ENCODE data around the gene ZBTB7C. TPM values are rescaled to one million over a fixed set of nuclear protein-coding genes. Genes with fewer than 3 reads are reported as not detected.

ZBTB7C gene
- total and polyA plus RNA-seq, 9 of the 15 experiments (the other 6 are each of a cell fraction or from before 2014, with no cell fraction given), result not detected

- ChIA-PET CTCF (ENCODE audit: low intra/inter-chr PET ratio) (no interaction called here), POLR2A (interaction anchor here (0.8 kb wide), 1 partner anchor 15 kb away, joined by 3 read pairs; no protein-coding TSS in a partner anchor)
- Histone ChIP-seq H3K27ac (ENCODE audit: extremely low read depth, low read depth, low read length) (no peak overlapping the region), H3K4me1 (replicated peaks in 1 of 2; ENCODE audit: control insufficient read depth in 2 of 2, insufficient read depth in 2 of 2, low read length in 2 of 2) (peaks cover 4 to 8% of the 10 kb centered on the region in 2 experiments; a peak in 3 of 5 replicates), H4K20me1 (replicated peaks; ENCODE audit: control insufficient read depth, insufficient read depth, low read length) (no peaks in the 10 kb centered on the region), H3K27me3 (ENCODE audit: control insufficient read depth in 2 of 2, insufficient read depth in 2 of 2, low read length in 2 of 2) (peaks cover 0 to 15% of the 10 kb centered on the region in 2 experiments; a peak in 3 of 5 replicates), H3K36me3 (ENCODE audit: control insufficient read depth, insufficient read depth, low read length) (no peaks in the 10 kb centered on the region), H3K9me3 (replicated peaks; ENCODE audit: control insufficient read depth, insufficient read depth, low read depth, low read length) (no peaks in the 10 kb centered on the region), H3K79me2 (ENCODE audit: control insufficient read depth, insufficient read depth, low read length) (no peaks in the 10 kb centered on the region), H3K9me1 (ENCODE audit: control insufficient read depth, insufficient read depth, low read length) (no peaks in the 10 kb centered on the region), H3K4me2 (ENCODE audit: insufficient read depth, low read length) (no peak overlapping the region), H3K4me3 (no peak overlapping the region), H2AFZ (ENCODE audit: low read depth, low read length) (no peak overlapping the region), H3K9ac (ENCODE audit: insufficient read depth in 1 of 2, low read depth in 2 of 2, low read length in 2 of 2) (no peak overlapping the region)
- BruUV-seq (replicated peaks), result no TSS peak
- ATAC-seq (no peak), DNase-seq (ENCODE audit: extremely low read depth in 1 of 4, low spot score in 3 of 4) (no peak), FAIRE-seq (no peak)
- TF ChIP-seq CBFB (CRISPR knock-in tag; IDR thresholded peaks at IDR 0.05) (no peak), NBN (IDR thresholded peaks at IDR 0.05; ENCODE audit: low read depth) (no peak), ZBTB17 (CRISPR knock-in tag; IDR thresholded peaks at IDR 0.05) (no peak), NONO (IDR thresholded peaks at IDR 0.05; ENCODE audit: low read depth in 2 of 2, low read length in 1 of 2) (no peak), EWSR1 (IDR thresholded peaks at IDR 0.05; ENCODE audit: borderline replicate concordance, low read depth, partially characterized antibody) (no peak), ZHX1 (conservative IDR thresholded peaks at IDR 0.05; ENCODE audit: low read length) (no peak), ZNF280A (IDR thresholded peaks at IDR 0.05; ENCODE audit: low read depth, partially characterized antibody) (no peak), SLC30A9 (CRISPR knock-in tag; IDR thresholded peaks at IDR 0.05) (no peak), MAZ (CRISPR knock-in tag; conservative IDR thresholded peaks at IDR 0.05 in 1 of 2, IDR thresholded peaks at IDR 0.05 in 1 of 2) (no peak), MBD1 (CRISPR knock-in tag; IDR thresholded peaks at IDR 0.05) (no peak), NRF1 (conservative IDR thresholded peaks at IDR 0.05 in 1 of 2, IDR thresholded peaks at IDR 0.05 in 1 of 2) (no peak), ZC3H11A (IDR thresholded peaks at IDR 0.05; ENCODE audit: low read depth, low read length) (no peak), MED1 (CRISPR knock-in tag; IDR thresholded peaks at IDR 0.05; ENCODE audit: borderline replicate concordance) (no peak), HNRNPUL1 (IDR thresholded peaks at IDR 0.05; ENCODE audit: low read length) (no peak), IFI16 (CRISPR knock-in tag; IDR thresholded peaks at IDR 0.05) (no peak), RBM25 (IDR thresholded peaks at IDR 0.05; ENCODE audit: low read depth, low read length, severe bottlenecking) (no peak), BDP1 (IDR thresholded peaks at IDR 0.05; ENCODE audit: insufficient read depth, insufficient read length) (no peak), ZNF263 (CRISPR knock-in tag; IDR thresholded peaks at IDR 0.05; ENCODE audit: borderline replicate concordance) (no peak)
- intact Hi-C loops (cut with micrococcal nuclease) (no loop called here), in situ Hi-C loops (cut with MboI) (no loop called here)
- WGBS (ENCODE audit: insufficient coverage, low coverage, missing lambda C conversion rate), result 0% methylated on average over 3 of the region's 6 CpGs
These were observed 353.8 kb downstream of the ZBTB7C start for GRCh38 chr18:48055351-48055750.

Measured in K562 (cell line).